IPS-15b (cell line): Measurements from ENCODE around the gene SPPL2C.

Source experiments
- H3K27me3 ChIP-seq: one replicate; pipeline ENCODE4 v1.6.1; 2013; ENCODE audit warnings: low read length; ENCODE audit not compliant: control insufficient read depth, insufficient read depth
- H3K36me3 ChIP-seq: one replicate; pipeline ENCODE4 v1.6.1; 2013; ENCODE audit warnings: low read length; ENCODE audit not compliant: control insufficient read depth, insufficient read depth
- H3K4me1 ChIP-seq: one replicate; pipeline ENCODE4 v1.6.1; 2013; ENCODE audit warnings: mild to moderate bottlenecking, low read length; ENCODE audit not compliant: control insufficient read depth, insufficient read depth
- H3K4me3 ChIP-seq: one replicate; pipeline ENCODE4 v1.5.1; 2013; ENCODE audit warnings: low read depth, low read length
- H3K9ac ChIP-seq: one replicate; pipeline ENCODE4 v1.6.1; 2013; ENCODE audit warnings: low read depth, mild to moderate bottlenecking, low read length
- H3K9me3 ChIP-seq: one replicate; pipeline ENCODE4 v1.6.1; 2013; ENCODE audit warnings: mild to moderate bottlenecking, low read length; ENCODE audit not compliant: control insufficient read depth, insufficient read depth

The SPPL2C gene

GRCh38 chr17:45834471-45835396 is 9.9 kb upstream of the SPPL2C start:
- H3K9ac ChIP-seq = no peak overlapping the region

GRCh38 chr17:45835481-45835880 is 9.2 kb upstream of the SPPL2C start:
- no peak overlapping the region for H3K4me3 ChIP-seq
- H3K9ac ChIP-seq = no peak overlapping the region
- H3K4me1 ChIP-seq = no peaks in the 10 kb centered on the region
- H3K36me3 ChIP-seq = no peaks in the 10 kb centered on the region
- H3K9me3 ChIP-seq = no peaks in the 10 kb centered on the region
- no peaks in the 10 kb centered on the region for H3K27me3 ChIP-seq

More at GRCh38 chr17:45834471-45835396, 9.9 kb upstream of the SPPL2C start:
- H3K9me3 ChIP-seq = no peaks in the 10 kb centered on the region
- no peaks in the 10 kb centered on the region for H3K4me1 ChIP-seq
- no peaks in the 10 kb centered on the region for H3K27me3 ChIP-seq
- no peak overlapping the region for H3K4me3 ChIP-seq
- H3K36me3 ChIP-seq = no peaks in the 10 kb centered on the region

DNA sequence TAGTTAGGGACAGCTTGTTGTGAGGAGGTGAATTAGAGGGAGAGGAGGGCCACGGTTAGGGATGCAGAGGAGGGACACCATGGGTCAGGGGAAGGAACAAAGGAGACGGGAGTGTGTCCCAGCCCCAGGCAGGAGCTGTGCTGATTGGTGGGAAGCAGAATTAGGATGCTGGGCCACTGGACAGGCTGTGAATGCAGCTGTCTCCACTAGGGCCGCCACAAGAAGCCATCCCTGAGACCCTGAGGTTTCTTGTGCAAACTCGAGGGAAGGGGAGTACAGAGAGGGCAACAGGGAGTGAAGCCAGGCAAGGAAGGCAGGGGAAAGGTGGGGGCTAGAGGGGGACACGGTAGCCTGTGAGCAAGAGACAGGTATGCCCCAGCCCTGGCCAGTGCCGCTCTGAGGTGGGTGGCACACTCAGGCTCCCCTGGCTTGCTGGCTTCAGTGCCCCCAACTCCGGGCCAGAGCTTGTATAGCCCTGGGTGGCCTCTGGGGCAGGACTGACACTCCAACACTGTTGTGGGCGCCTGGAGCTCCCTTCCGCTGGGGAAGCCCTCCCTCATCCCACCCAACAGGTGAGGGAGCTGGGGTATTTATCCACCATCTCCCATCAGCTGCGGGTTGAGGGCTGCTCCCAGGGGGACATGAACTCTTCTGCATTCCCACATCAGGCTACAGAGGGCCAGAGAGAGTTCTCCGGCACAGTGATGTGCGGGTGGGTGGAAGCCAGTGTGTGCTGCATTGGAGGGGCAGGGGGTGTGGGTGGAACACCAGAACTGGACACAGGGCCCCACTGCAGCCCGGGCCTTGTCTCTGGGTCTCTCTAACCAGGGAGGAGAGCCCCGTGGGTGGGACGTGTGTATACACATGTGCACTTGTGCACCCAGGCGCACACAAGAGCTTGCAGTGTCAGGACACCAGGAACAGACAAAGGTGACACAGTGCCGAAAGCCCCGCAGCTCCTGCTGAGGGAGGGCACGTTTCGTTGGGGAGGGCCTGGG is 8.3 kb upstream of the SPPL2C start:
- H3K27me3 ChIP-seq = no peaks in the 10 kb centered on the region
- no peak overlapping the region for H3K4me3 ChIP-seq
- H3K36me3 ChIP-seq = no peaks in the 10 kb centered on the region
- H3K4me1 ChIP-seq = no peaks in the 10 kb centered on the region
- no peak overlapping the region for H3K9ac ChIP-seq
- H3K9me3 ChIP-seq = no peaks in the 10 kb centered on the region

GRCh38 chr17:45837187-45837586 is 7.5 kb upstream of the SPPL2C start:
- no peak overlapping the region for H3K4me3 ChIP-seq
- H3K36me3 ChIP-seq = no peaks in the 10 kb centered on the region
- no peaks in the 10 kb centered on the region for H3K9me3 ChIP-seq
- H3K4me1 ChIP-seq = no peaks in the 10 kb centered on the region
- H3K27me3 ChIP-seq = no peaks in the 10 kb centered on the region
- no peak overlapping the region for H3K9ac ChIP-seq

- Histone ChIP-seq H3K4me3 (no peak overlapping the region), H3K36me3 (no peaks in the 10 kb centered on the region), H3K27me3 (no peaks in the 10 kb centered on the region), H3K9me3 (no peaks in the 10 kb centered on the region), H3K4me1 (no peaks in the 10 kb centered on the region), H3K9ac (no peak overlapping the region)
These were observed 7.1 kb upstream of the SPPL2C start for GRCh38 chr17:45837603-45838002.

DNA sequence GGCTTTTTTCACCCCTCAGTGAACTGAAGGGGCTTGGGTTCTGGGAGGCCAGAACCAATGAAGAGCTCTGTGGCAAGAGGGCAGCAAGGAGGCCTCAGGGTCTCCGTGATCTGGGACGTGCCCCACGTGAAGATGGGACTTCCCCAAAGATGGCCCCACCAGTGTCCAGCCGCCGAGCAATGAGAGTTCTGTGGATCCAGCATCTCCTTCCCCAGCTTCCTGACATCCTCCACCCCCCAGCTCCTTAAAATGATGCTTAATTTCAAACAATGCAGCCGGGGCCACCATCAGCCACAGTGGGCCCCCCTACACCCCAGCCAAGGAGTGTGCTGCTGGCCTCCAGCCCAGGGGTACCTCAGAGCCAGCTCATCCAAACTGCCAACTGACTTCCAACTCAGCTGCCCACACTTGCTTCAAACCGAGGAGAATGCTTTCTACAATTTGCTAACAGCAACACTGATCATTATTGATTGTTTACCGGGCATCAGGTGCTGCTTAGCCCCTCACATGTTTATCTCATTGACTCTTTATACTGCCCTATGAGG is 5.9 kb upstream of the SPPL2C start:
- no peak overlapping the region for H3K9ac ChIP-seq
- H3K4me3 ChIP-seq = no peak overlapping the region
- H3K9me3 ChIP-seq = no peaks in the 10 kb centered on the region
- no peaks in the 10 kb centered on the region for H3K36me3 ChIP-seq
- no peaks in the 10 kb centered on the region for H3K27me3 ChIP-seq
- no peaks in the 10 kb centered on the region for H3K4me1 ChIP-seq

GRCh38 chr17:45839442-45839841 is 5.2 kb upstream of the SPPL2C start:
- Histone ChIP-seq H3K9me3 (no peaks in the 10 kb centered on the region), H3K4me3 (no peak overlapping the region), H3K4me1 (no peaks in the 10 kb centered on the region), H3K9ac (no peak overlapping the region), H3K36me3 (no peaks in the 10 kb centered on the region), H3K27me3 (no peaks in the 10 kb centered on the region)

- no peaks in the 10 kb centered on the region for H3K9me3 ChIP-seq
- H3K9ac ChIP-seq = no peak overlapping the region
- no peaks in the 10 kb centered on the region for H3K36me3 ChIP-seq
- no peak overlapping the region for H3K4me3 ChIP-seq
- H3K4me1 ChIP-seq = no peaks in the 10 kb centered on the region
- H3K27me3 ChIP-seq = no peaks in the 10 kb centered on the region
These were observed 3.5 kb upstream of the SPPL2C start for GRCh38 chr17:45841186-45841585.

DNA sequence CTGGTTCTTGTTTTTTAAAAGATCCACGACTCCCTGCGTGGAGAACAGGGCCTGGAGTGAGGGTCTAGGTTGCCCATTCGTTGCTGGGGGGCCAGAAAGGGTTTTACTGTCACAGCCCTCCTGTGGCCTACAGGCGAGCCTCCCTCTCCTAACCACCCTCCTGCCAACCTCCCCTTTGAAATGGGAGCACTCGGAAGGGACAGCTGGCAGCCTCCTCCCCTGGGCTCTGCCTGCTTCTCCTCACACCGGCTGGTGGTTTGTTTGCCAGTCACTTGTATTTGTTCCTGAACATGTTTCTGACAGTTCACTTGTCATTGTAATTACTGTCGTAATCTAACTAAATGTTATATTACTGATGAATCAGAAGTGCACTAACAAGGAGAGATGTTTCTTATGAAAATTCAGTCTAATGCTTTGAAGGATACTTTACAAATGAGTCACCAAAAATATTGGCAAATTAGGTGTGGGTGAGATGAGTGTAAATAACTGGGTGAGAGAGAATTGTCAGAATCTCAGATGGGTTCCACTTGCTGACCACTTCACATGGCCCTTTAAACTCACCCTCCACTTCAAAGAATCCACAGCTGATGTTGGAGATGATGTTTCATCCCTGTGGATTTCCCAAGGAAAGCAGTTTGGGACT is 2.7 kb upstream of the SPPL2C start:
- Histone ChIP-seq H3K36me3 (no peaks in the 10 kb centered on the region), H3K9me3 (no peaks in the 10 kb centered on the region), H3K27me3 (no peaks in the 10 kb centered on the region), H3K9ac (no peak overlapping the region), H3K4me1 (no peaks in the 10 kb centered on the region), H3K4me3 (no peak overlapping the region)

- no peaks in the 10 kb centered on the region for H3K27me3 ChIP-seq
- no peaks in the 10 kb centered on the region for H3K9me3 ChIP-seq
- no peak overlapping the region for H3K4me3 ChIP-seq
- H3K9ac ChIP-seq = no peak overlapping the region
- no peaks in the 10 kb centered on the region for H3K36me3 ChIP-seq
- H3K4me1 ChIP-seq = no peaks in the 10 kb centered on the region
These were observed 959 bp upstream of the SPPL2C start for GRCh38 chr17:45843722-45844121.
